Measurements from ENCODE around the gene RASSF5. TPM values are rescaled to one million over a fixed set of nuclear protein-coding genes. Genes with fewer than 3 reads are reported as not detected.
A peak's percentile ranks its signal among the peaks of the same experiment; 100 is the strongest.

The RASSF5 gene
- total RNA-seq, 1 donor from 2014 or later: 220 TPM

DNA sequence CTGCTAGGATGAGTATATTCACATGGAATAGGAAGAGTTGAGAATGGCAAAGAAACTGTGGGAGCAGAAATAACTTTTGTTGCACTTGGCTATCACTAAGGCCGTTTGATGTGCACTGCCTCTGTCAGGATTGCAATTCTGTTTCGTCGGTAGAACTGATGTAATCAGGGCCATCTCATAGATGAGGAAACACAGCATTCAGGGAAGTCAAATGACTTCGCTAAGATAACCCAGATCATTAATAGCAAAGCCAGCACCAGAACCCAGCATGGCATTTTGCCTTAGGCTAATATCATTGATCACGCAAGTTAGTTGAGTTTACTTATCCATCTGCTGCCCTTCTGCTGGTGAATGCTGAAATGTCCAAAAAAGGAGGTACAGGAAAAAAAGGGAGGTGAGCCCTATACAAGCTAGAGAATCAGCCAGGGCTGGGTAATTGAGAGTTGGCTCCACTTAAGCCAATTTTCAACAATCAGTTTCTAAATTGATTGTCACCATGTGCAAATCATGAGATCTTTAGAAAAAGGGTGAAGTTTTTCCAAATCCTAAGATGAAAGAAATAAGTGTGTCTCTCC is 7.6 kb downstream of the RASSF5 start:
- Mint-ChIP-seq H3K4me1 (ENCODE audit: low read depth) (peaks cover 11% of the 10 kb centered on the region), H3K27me3 (ENCODE audit: insufficient read depth) (no peaks in the 10 kb centered on the region), H3K4me3 (no peak overlapping the region), H3K9me3 (no peaks in the 10 kb centered on the region), H3K36me3 (ENCODE audit: low read depth) (peaks cover 5% of the 10 kb centered on the region), H3K27ac (no peak overlapping the region)
- DNase-seq (ENCODE audit: low spot score): no peak
- intact Hi-C loops (cut with micrococcal nuclease): no loop called here

DNA sequence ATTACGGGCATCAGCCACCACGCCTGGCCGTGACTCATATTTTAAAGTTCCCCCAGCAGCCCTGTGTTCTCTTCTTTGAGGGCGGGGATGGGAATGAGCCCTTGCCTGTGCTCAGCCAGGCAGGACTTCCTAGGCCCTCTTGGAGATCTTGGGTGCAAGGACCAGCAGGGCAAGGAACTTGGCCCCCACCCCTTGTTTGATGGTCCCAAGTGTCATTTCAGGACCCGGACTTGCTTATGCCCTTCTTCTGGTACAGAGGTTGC is 9.3 kb downstream of the RASSF5 start:
- no peaks in the 10 kb centered on the region for H3K27me3 Mint-ChIP-seq (ENCODE audit: insufficient read depth)
- no peak overlapping the region for H3K27ac Mint-ChIP-seq
- peaks cover 9% of the 10 kb centered on the region for H3K4me1 Mint-ChIP-seq (ENCODE audit: low read depth)
- intact Hi-C loops (cut with micrococcal nuclease): no loop called here
- H3K36me3 Mint-ChIP-seq (ENCODE audit: low read depth): peaks cover 5% of the 10 kb centered on the region
- H3K9me3 Mint-ChIP-seq: no peaks in the 10 kb centered on the region
- no peak overlapping the region for H3K4me3 Mint-ChIP-seq
- no peak for DNase-seq (ENCODE audit: low spot score)

DNA sequence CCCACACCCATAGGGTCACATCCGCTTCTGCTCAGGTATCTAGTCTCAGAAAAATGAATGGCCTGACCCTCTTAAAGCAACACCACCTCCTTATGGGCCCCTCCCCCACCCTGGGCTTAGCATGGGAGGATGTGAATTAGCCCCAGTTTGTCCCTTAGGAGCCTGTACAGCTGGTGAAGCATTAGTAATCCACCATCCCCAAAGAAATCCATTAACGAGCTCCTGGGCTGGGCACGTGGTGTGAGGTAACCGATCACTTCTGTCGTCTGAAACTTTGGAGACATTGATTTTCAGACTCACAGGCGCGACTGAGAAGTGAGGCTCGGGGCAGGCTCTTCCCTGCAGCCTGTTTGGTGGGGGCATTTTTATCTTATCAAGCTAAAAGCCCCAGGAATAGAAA is 10.5 kb downstream of the RASSF5 start:
- H3K27me3 Mint-ChIP-seq (ENCODE audit: insufficient read depth): no peaks in the 10 kb centered on the region
- intact Hi-C loops (cut with micrococcal nuclease): no loop called here

DNA sequence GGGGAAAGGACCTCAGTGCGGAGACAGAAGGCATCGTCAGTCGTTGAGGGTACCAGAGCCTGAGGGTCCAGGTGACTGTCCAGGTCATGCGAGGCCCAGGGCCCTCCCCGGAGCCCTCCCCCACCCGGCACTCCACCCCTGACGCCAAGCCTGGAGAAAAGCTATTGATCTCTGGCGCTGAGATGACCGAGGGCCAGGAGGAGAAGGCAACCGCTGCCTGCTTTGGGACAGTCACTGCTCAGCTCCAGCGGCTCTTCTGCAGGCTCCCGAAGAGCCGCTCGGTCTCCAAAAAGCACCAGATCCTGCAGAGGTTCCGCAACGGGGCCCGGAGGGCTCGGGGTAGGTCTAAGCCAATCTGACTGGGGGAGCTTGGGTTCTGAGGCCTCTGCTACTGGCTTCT is 10.9 kb downstream of the RASSF5 start:
- no peak overlapping the region for H3K4me3 Mint-ChIP-seq
- no peak overlapping the region for H3K27ac Mint-ChIP-seq
- peaks cover 5% of the 10 kb centered on the region for H3K36me3 Mint-ChIP-seq (ENCODE audit: low read depth)
- intact Hi-C loops (cut with micrococcal nuclease): no loop called here
- DNase-seq (ENCODE audit: low spot score): no peak
- H3K4me1 Mint-ChIP-seq (ENCODE audit: low read depth): peaks cover 9% of the 10 kb centered on the region
- no peaks in the 10 kb centered on the region for H3K9me3 Mint-ChIP-seq
- no peaks in the 10 kb centered on the region for H3K27me3 Mint-ChIP-seq (ENCODE audit: insufficient read depth)

More for the DNA sequence above, 10.5 kb downstream of the RASSF5 start:
- no peak for DNase-seq (ENCODE audit: low spot score)
- Mint-ChIP-seq H3K4me1 (ENCODE audit: low read depth) (peaks cover 9% of the 10 kb centered on the region), H3K9me3 (no peaks in the 10 kb centered on the region), H3K4me3 (no peak overlapping the region), H3K36me3 (ENCODE audit: low read depth) (peaks cover 5% of the 10 kb centered on the region), H3K27ac (no peak overlapping the region)

DNA sequence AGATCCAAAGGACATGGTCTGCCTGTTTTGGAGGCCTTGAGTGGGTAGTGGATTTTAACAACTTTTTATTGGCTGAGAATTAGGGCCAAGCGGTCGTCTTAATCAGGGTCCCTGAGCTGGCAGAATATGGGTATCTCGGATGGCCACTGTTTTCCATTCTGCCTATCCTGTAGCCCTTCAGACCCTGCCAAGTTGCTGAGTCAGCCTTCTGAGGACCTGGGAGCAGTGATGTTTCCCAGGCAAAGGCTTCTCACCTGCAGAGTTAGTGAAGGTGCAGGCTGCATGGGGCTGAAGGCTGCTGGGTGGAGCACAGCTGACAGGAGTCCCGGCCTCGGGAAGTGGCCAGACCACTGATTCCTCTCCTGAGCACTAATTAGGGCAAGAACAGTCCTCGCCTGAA is 11.4 kb downstream of the RASSF5 start:
- intact Hi-C loops (cut with micrococcal nuclease): no loop called here
- Mint-ChIP-seq H3K27me3 (ENCODE audit: insufficient read depth) (no peaks in the 10 kb centered on the region), H3K4me3 (no peak overlapping the region), H3K4me1 (ENCODE audit: low read depth) (peaks cover 9% of the 10 kb centered on the region), H3K9me3 (no peaks in the 10 kb centered on the region), H3K27ac (no peak overlapping the region), H3K36me3 (ENCODE audit: low read depth) (peaks cover 5% of the 10 kb centered on the region)
- no peak for DNase-seq (ENCODE audit: low spot score)

DNA sequence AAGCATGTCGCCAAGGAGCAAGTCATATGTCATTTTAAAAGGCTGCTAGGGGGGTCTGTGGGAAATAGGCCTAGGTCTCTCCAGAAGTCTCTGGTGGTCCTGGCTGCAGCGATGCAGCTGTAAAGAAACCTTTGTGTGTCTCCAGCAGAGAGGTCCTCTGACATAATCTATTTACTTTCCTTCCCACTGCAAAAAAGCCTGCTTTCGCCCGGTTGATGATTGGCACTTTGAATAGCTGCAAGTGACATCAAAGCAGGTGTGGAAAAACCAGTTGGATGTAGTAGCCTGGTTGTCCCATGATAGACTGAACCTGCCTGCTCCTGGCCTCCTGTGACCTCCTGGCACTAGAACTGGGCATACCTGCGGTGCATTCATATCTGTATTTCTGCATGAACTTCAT is 13.8 kb downstream of the RASSF5 start:
- no peak overlapping the region for H3K27ac Mint-ChIP-seq
- intact Hi-C loops (cut with micrococcal nuclease): no loop called here
- no peaks in the 10 kb centered on the region for H3K36me3 Mint-ChIP-seq (ENCODE audit: low read depth)
- H3K9me3 Mint-ChIP-seq: no peaks in the 10 kb centered on the region
- H3K4me3 Mint-ChIP-seq: no peak overlapping the region
- no peaks in the 10 kb centered on the region for H3K27me3 Mint-ChIP-seq (ENCODE audit: insufficient read depth)
- no peak for DNase-seq (ENCODE audit: low spot score)
- H3K4me1 Mint-ChIP-seq (ENCODE audit: low read depth): peaks cover 10% of the 10 kb centered on the region

DNA sequence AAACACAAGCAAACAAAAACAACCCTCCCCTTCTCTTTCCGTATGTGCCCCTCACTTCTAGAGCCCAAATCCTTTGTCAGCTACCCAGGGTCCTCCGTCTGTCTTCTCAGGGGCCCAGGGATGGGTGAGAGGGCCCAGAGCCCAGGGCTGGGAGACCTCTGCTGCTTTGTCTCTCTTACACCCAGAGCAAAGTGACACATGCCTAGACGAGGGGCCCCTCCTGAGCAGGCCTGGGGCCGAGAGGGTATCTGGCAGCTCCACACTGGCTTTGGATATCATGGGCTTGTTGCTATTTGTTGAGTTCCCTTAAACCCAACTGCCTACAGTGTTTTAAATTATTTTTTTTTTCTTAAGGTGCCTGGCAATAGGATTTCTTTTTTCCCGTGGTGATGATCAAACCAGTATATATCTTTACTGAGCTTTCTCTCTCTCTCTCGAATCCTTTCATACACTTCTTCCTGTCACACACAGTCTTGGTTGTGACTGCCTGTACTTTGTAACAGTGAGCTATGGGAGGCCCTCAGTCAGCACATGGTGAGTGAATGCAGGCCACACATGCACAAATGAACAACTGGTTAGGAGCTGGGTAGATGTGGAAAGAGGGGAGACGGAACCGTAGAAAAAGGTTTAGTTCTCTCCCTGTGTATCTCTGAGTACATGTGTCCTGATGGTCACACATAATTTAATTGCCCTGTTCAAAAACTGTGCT is 14.5 kb downstream of the RASSF5 start:
- intact Hi-C loops (cut with micrococcal nuclease): no loop called here
- H3K4me1 Mint-ChIP-seq (ENCODE audit: low read depth): peaks cover 7% of the 10 kb centered on the region
- H3K9me3 Mint-ChIP-seq: no peaks in the 10 kb centered on the region

DNA sequence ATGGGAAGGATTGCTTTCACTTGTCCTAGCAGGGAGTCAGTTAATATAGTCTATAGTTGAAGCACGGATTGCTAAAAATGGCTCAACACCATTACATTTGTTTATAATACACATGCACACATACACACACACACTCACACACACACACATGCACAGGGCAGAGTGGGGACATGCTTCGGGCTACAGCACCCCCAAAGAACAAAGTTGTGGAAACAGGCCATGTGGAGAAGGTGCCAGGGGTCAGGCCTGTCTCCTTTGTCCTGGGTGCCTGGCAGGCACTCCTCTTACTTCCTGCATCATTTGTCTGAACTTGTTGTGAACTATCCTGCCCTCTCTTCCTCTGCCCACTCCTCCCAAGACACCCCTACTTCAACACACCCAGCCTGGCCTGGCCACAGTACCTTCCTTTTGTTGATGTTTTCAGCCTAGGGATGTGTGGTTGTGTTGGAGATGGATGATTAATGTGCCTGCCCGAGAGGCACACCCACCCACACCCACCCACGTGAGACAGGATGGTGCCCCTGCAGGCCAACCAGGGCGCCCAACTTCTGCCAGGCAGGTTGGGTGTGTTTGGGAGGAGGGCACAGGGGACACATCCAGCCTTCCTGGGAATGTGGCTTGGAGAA is 17.5 kb downstream of the RASSF5 start:
- no peaks in the 10 kb centered on the region for H3K36me3 Mint-ChIP-seq (ENCODE audit: low read depth)
- H3K27me3 Mint-ChIP-seq (ENCODE audit: insufficient read depth): no peaks in the 10 kb centered on the region
- intact Hi-C loops (cut with micrococcal nuclease): no loop called here
- peaks cover 7% of the 10 kb centered on the region for H3K4me1 Mint-ChIP-seq (ENCODE audit: low read depth)
- H3K27ac Mint-ChIP-seq: peak overlapping the region; percentile 24
- no peaks in the 10 kb centered on the region for H3K9me3 Mint-ChIP-seq
- no peak overlapping the region for H3K4me3 Mint-ChIP-seq
- DNase-seq (ENCODE audit: low spot score): no peak

More for the DNA sequence above, 14.5 kb downstream of the RASSF5 start:
- H3K36me3 Mint-ChIP-seq (ENCODE audit: low read depth): no peaks in the 10 kb centered on the region
- H3K27me3 Mint-ChIP-seq (ENCODE audit: insufficient read depth): no peaks in the 10 kb centered on the region
- H3K4me3 Mint-ChIP-seq: no peak overlapping the region
- no peak for DNase-seq (ENCODE audit: low spot score)
- no peak overlapping the region for H3K27ac Mint-ChIP-seq

DNA sequence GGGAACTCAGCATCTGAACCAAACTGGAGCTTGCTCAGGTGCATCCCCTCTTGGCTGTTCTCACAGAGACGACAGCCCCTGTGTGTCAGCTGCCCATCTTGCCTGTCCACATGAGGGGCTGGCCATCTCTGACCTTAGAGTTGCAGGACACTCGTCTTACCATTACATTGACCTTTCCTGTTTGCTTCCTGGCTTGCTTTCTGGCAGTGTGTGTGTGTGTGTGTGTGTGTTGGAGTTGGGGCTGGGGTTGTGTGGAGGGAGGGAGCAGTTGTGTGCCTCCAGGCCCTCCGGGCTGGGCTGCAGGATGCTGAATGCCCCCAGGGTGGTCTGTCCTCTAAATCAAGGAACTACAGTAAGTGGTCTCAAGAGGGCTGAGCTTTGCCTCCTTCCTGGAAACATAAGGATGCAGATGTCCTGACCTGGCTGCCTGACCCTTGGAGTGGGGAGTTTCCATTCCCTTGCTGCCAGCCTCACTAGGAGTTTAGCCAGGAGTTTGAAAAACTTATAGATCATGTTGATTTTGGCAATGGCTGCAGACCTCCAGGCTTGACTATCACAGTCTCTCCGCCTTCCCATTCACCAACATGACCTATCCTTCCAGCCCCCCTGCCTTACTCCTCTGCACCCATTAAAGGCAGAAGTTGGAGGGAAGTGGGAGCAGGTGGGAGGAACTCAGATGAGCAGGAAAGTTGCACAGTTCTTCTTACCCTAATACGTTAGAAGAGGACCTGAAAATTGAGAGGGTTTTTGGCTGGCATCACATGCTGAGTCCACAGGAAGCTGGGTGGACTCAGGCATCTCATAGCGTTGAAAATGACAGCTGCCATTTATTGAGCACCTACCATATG is 19.0 kb downstream of the RASSF5 start:
- intact Hi-C loops (cut with micrococcal nuclease): no loop called here
- peaks cover 7% of the 10 kb centered on the region for H3K4me1 Mint-ChIP-seq (ENCODE audit: low read depth)
- H3K9me3 Mint-ChIP-seq: no peaks in the 10 kb centered on the region
- H3K4me3 Mint-ChIP-seq: no peak overlapping the region
- no peaks in the 10 kb centered on the region for H3K27me3 Mint-ChIP-seq (ENCODE audit: insufficient read depth)
- H3K27ac Mint-ChIP-seq: no peak overlapping the region
- H3K36me3 Mint-ChIP-seq (ENCODE audit: low read depth): no peaks in the 10 kb centered on the region
- DNase-seq (ENCODE audit: low spot score): no peak

DNA sequence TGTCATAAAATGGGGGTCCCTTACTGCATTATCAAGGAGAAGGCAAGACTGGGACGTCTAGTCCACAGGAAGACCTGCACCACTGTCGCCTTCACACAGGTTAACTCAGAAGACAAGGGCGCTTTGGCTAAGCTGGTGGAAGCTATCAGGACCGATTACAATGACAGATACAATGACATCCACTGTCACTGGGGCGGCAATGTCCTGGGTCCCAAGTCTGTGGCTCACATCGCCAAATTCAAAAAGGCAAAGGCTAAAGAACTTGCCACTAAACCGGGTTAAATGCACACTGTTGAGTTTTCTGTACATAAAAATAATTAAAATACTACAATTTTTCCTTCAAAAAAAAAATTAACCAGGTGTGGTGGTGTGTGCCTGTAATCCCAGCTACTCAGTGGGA is 22.1 kb downstream of the RASSF5 start:
- peaks cover 1% of the 10 kb centered on the region for H3K27me3 Mint-ChIP-seq (ENCODE audit: insufficient read depth)
- intact Hi-C loops (cut with micrococcal nuclease): no loop called here
- H3K9me3 Mint-ChIP-seq: no peaks in the 10 kb centered on the region
- H3K36me3 Mint-ChIP-seq (ENCODE audit: low read depth): no peaks in the 10 kb centered on the region
- H3K27ac Mint-ChIP-seq: no peak overlapping the region
- H3K4me1 Mint-ChIP-seq (ENCODE audit: low read depth): peaks cover 7% of the 10 kb centered on the region
- no peak for DNase-seq (ENCODE audit: low spot score)
- no peak overlapping the region for H3K4me3 Mint-ChIP-seq

DNA sequence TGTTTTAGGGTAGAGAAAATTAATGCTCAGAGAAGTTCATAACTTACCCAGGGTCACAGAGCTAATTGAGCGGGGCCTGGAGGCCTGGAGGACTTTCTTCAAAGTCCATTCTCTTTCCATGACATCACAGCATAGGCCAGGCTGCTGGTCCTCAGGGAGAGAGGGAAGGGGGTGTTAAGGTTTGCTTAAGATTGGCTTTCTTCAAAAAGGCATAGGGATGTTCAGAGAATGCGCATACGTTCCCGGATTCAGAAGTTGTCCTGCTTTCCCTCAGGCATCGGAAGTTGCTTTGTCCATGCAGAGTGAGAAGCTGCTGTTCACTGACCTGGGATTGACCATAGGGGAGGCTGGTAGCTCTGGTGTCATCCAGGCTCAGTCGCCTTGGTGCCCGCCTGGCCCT is 25.0 kb downstream of the RASSF5 start:
- H3K27ac Mint-ChIP-seq: no peak overlapping the region
- no peaks in the 10 kb centered on the region for H3K4me1 Mint-ChIP-seq (ENCODE audit: low read depth)
- H3K9me3 Mint-ChIP-seq: no peaks in the 10 kb centered on the region
- intact Hi-C loops (cut with micrococcal nuclease): no loop called here
- no peaks in the 10 kb centered on the region for H3K36me3 Mint-ChIP-seq (ENCODE audit: low read depth)
- no peak overlapping the region for H3K4me3 Mint-ChIP-seq
- DNase-seq (ENCODE audit: low spot score): no peak
- peaks cover 3% of the 10 kb centered on the region for H3K27me3 Mint-ChIP-seq (ENCODE audit: insufficient read depth)

DNA sequence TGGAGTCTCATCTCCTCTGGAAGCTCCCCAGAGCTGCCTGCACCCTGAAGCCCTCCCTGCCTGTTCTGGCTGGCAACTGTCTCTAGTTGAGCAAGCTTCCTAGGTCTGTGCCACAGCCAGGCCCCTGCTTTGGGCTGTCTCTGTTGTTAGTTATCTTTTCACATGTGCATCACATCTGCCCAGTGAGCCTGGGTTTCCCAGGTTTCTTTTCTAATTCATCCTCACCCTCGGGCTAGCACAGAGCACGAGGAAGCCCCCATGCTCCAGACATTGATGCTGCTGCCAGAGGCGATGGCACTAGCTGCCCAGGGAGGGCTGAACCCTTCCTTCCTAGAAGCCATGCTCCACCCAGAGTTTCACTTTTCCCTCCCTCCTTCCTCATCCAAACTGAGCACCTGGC is 27.2 kb downstream of the RASSF5 start:
- H3K9me3 Mint-ChIP-seq: no peaks in the 10 kb centered on the region
- intact Hi-C loops (cut with micrococcal nuclease): no loop called here
- H3K27ac Mint-ChIP-seq: no peak overlapping the region
- DNase-seq (ENCODE audit: low spot score): no peak
- H3K4me3 Mint-ChIP-seq: no peak overlapping the region
- peaks cover 5% of the 10 kb centered on the region for H3K36me3 Mint-ChIP-seq (ENCODE audit: low read depth)
- peaks cover 6% of the 10 kb centered on the region for H3K4me1 Mint-ChIP-seq (ENCODE audit: low read depth)
- H3K27me3 Mint-ChIP-seq (ENCODE audit: insufficient read depth): peaks cover 3% of the 10 kb centered on the region

DNA sequence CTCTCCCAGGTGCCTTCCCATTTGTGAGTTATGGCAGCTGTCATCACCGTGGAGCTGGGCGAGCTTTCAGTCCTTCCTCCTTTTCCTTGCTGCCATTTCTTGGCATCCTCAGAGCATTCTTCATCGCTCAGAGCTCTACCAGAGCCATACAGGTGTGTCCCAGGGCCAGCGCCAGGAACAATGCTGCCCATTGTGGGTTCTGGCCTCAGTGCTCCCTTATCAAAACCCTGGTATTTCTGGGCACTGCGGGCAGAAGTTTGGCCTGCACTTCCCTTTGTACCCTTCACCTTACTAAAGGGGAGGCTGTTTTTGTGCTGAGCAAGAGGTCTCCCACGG is 28.5 kb downstream of the RASSF5 start:
- no peak for DNase-seq (ENCODE audit: low spot score)
- H3K9me3 Mint-ChIP-seq: no peaks in the 10 kb centered on the region
- peaks cover 3% of the 10 kb centered on the region for H3K27me3 Mint-ChIP-seq (ENCODE audit: insufficient read depth)
- no peak overlapping the region for H3K27ac Mint-ChIP-seq
- intact Hi-C loops (cut with micrococcal nuclease): no loop called here
- H3K4me1 Mint-ChIP-seq (ENCODE audit: low read depth): peaks cover 12% of the 10 kb centered on the region
- H3K36me3 Mint-ChIP-seq (ENCODE audit: low read depth): peaks cover 5% of the 10 kb centered on the region
- no peak overlapping the region for H3K4me3 Mint-ChIP-seq
